Esophagus muscularis mucosa (tissue), 4 donors: ENCODE data around the gene HOTAIR. TPM values are rescaled to one million over a fixed set of nuclear protein-coding genes. Genes with fewer than 3 reads are reported as not detected.

ENCODE experiments used
- DNase-seq: peaks from one replicate; pipeline ENCODE4 v3.0.0-alpha.2; 2017; ENCODE audit errors: extremely low spot score
- H3K27ac ChIP-seq, 4 donors: fragments of 200-600 bp; sonication (generic); replicated peaks in 1 of 4; 1 replicate in 3 of 4; 2 replicates in 1 of 4; pipeline ENCODE4 v1.5.1; 2016 to 2019; ENCODE audit warnings: mild to moderate bottlenecking in 1 of 4
- H3K27me3 ChIP-seq, 4 donors: fragments of 200-600 bp; sonication (generic); one replicate each; pipeline versions ENCODE4 v1.5.1 to v1.6.0; 2016 to 2019
- H3K36me3 ChIP-seq, 4 donors: fragments of 200-600 bp; sonication (generic); one replicate each; pipeline ENCODE4 v1.5.1; 2016 to 2019
- H3K4me1 ChIP-seq, 4 donors: fragments of 200-600 bp; sonication (generic); one replicate each; pipeline ENCODE4 v1.5.1; 2016 to 2019
- H3K4me3 ChIP-seq, 4 donors: fragments of 200-600 bp; sonication (generic); 1 replicate in 2 of 4; 2 replicates in 2 of 4; pipeline ENCODE4 v1.5.1; 2016 to 2019; ENCODE audit warnings: mild to moderate bottlenecking in 4 of 4, moderate library complexity in 1 of 4
- H3K9me3 ChIP-seq, 4 donors: fragments of 200-600 bp; sonication (generic); 1 replicate in 3 of 4; 2 replicates in 1 of 4; pipeline ENCODE4 v1.5.1; 2016 to 2019
- CTCF ChIP-seq, 3 experiments: fragments of 200-600 bp in 2 of 3; fragments of 450-650 bp in 1 of 3; sonication (generic) in 2 of 3; IDR thresholded peaks; one replicate each; pipeline ENCODE4 v1.5.1; 2017 to 2019; ENCODE audit warnings: antibody characterized with exemption in 3 of 3, mild to moderate bottlenecking in 2 of 3, moderate library complexity in 1 of 3
- EP300 ChIP-seq: sonication (generic); formaldehyde crosslinking; IDR thresholded peaks from one replicate; pipeline ENCODE4 v1.6.1; 2017; ENCODE audit warnings: antibody characterized with exemption
- POLR2A ChIP-seq: fragments of 450-650 bp; IDR thresholded peaks from one replicate; pipeline ENCODE4 v1.6.1; 2017; ENCODE audit warnings: antibody characterized with exemption, moderate library complexity, mild to moderate bottlenecking, low read depth
- POLR2AphosphoS5 ChIP-seq, 2 donors: sonication (generic); formaldehyde crosslinking; IDR thresholded peaks; one replicate each; pipeline ENCODE4 v1.6.1; 2017; ENCODE audit warnings: antibody characterized with exemption in 2 of 2
- WGBS: methylation state at CpG from one replicate; pipeline ENCODE4 v1.1.5; 2018; 5-methylcytosine and 5-hydroxymethylcytosine counted together
- intact Hi-C: fragments of 100-400 bp; cut with DNase I; formaldehyde crosslinking; loops from one replicate; pipeline ENCODE4 v1.15.1; 2023
- total RNA-seq, 4 donors: library from RNA; depleted of rRNA; stranded (reverse); fragments of >200 nt; gene quantifications; one replicate each; pipeline versions ENCODE4 v1.1.0 to v1.2.1, GENCODE V29; 2016

The HOTAIR gene
- total RNA-seq, 4 donors from 2014 or later: not detected

- H3K9me3 ChIP-seq: no peaks in the 10 kb centered on the region
- no peak overlapping the region for H3K27ac ChIP-seq
- peaks cover 24 to 30% (median 28%) of the 10 kb centered on the region in 4 donors for H3K4me1 ChIP-seq
- no peak for TF ChIP-seq POLR2AphosphoS5 (IDR thresholded peaks at IDR 0.05)
- TF ChIP-seq CTCF (IDR thresholded peaks at IDR 0.05): no peak
- no peak for TF ChIP-seq EP300
- no peak for TF ChIP-seq POLR2A
- no peak for DNase-seq
- intact Hi-C loops: no loop called here
- no peaks in the 10 kb centered on the region for H3K36me3 ChIP-seq
- H3K4me3 ChIP-seq: no peak overlapping the region
- 14% methylated on average over 21 of the region's 21 CpGs for WGBS
- peaks cover 16 to 100% (median 89%) of the 10 kb centered on the region in 4 donors for H3K27me3 ChIP-seq
Measured at GRCh38 chr12:53976172-53976822, 1.5 kb upstream of the HOTAIR start.

DNA sequence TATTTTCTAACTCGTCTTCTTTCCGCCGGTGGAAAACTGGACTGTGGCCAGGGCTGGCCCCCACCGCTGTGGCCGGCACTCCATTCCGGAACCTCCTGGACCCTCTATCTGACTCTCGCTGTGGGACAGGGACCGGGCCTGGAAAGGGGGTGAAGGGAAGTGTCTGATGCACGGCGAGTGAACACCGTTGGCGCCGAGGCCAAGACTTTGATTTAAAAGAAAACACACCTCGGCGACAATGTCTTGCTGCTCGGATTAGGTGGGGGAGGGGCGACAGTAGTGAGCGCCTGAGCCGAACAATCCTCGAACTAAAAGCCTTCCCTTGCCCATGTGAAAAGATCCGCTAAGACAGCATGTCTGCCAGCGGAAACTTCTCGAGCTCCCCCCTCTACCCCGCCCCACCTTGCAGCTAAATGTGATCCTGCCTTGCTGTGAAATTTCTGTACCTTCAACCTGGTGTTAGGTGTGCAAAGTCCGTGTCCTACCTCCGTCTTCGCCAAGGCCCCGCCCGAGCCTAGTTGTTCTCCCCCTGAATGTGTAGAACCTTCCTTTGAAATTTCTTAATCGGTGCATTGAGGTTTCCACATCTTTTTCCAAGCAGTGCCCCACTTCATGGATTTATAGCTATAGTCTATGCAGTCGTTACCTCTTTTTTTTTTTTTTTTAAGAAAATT lies 862 bp upstream of the HOTAIR start:
- 12% methylated on average over 31 of the region's 31 CpGs for WGBS
- intact Hi-C loops: no loop called here
- no peak overlapping the region for H3K27ac ChIP-seq
- no peak for DNase-seq
- peaks cover 24 to 30% (median 28%) of the 10 kb centered on the region in 4 donors for H3K4me1 ChIP-seq
- TF ChIP-seq POLR2A (no peak), CTCF (IDR thresholded peaks at IDR 0.05) (no peak), POLR2AphosphoS5 (IDR thresholded peaks at IDR 0.05) (no peak), EP300 (no peak)
- H3K4me3 ChIP-seq: peak overlapping the region in 2 of 4 donors; percentile 31
- H3K27me3 ChIP-seq: peaks cover 16 to 100% (median 93%) of the 10 kb centered on the region in 4 donors
- H3K36me3 ChIP-seq: no peaks in the 10 kb centered on the region
- no peaks in the 10 kb centered on the region for H3K9me3 ChIP-seq

- Histone ChIP-seq H3K27ac (no peak overlapping the region), H3K27me3 (peaks cover 16 to 100% (median 96%) of the 10 kb centered on the region in 4 donors), H3K36me3 (no peaks in the 10 kb centered on the region), H3K4me1 (peaks cover 24 to 30% (median 28%) of the 10 kb centered on the region in 4 donors), H3K4me3 (peak overlapping the region; percentile 31 to 46 (median 32)), H3K9me3 (no peaks in the 10 kb centered on the region)
- TF ChIP-seq POLR2A: no peak
- TF ChIP-seq EP300: no peak
- no peak for TF ChIP-seq POLR2AphosphoS5 (IDR thresholded peaks at IDR 0.05)
- no peak for TF ChIP-seq CTCF (IDR thresholded peaks at IDR 0.05)
- DNase-seq: no peak
- intact Hi-C loops: no loop called here
- WGBS: 2% methylated on average over 16 of the region's 25 CpGs
Measured at GRCh38 chr12:53975064-53975471, 314 bp upstream of the HOTAIR start.

GRCh38 chr12:53973236-53974042 lies 1.3 kb downstream of the HOTAIR start:
- Histone ChIP-seq H3K4me3 (peak overlapping the region; percentile 12 to 46 (median 31)), H3K9me3 (no peaks in the 10 kb centered on the region), H3K4me1 (peaks cover 24 to 30% (median 28%) of the 10 kb centered on the region in 4 donors), H3K36me3 (no peaks in the 10 kb centered on the region), H3K27me3 (peaks cover 16 to 100% (median 95%) of the 10 kb centered on the region in 4 donors), H3K27ac (no peak overlapping the region)
- intact Hi-C loops: no loop called here
- no peak for DNase-seq
- WGBS: 6% methylated on average over 28 of the region's 71 CpGs
- TF ChIP-seq POLR2A (no peak), EP300 (no peak), POLR2AphosphoS5 (IDR thresholded peaks at IDR 0.05) (no peak), CTCF (IDR thresholded peaks at IDR 0.05) (no peak)
